ENCODE data around the gene ZNF516.

The ZNF516 gene

GRCh38 chr18:76492669-76493212, 2.3 kb downstream of the ZNF516 start:
- no peak for TF ChIP-seq EZH2 (IDR thresholded peaks at IDR 0.05; ENCODE audit: borderline replicate concordance, low read length)
- TF ChIP-seq CTCF (IDR thresholded peaks at IDR 0.05; ENCODE audit: low read length) = no peak
- no peaks in the 10 kb centered on the region for H4K20me1 ChIP-seq (ENCODE audit: insufficient read depth, low read length)
- H3K79me2 ChIP-seq (ENCODE audit: insufficient read depth, low read length) = peaks cover 19% of the 10 kb centered on the region
- no peaks in the 10 kb centered on the region for H3K36me3 ChIP-seq (ENCODE audit: insufficient read depth, low read length)
- no peaks in the 10 kb centered on the region for H3K27me3 ChIP-seq (ENCODE audit: insufficient read depth, low read length)
- no peaks in the 10 kb centered on the region for H3K9me3 ChIP-seq (ENCODE audit: low read length)
- no peaks in the 10 kb centered on the region for H3F3A ChIP-seq (ENCODE audit: insufficient read depth, low read length)
- H3K4me2 ChIP-seq (ENCODE audit: low read length) = peak overlapping the region; percentile 80
- H3K4me3 ChIP-seq (ENCODE audit: low read depth, low read length, poor library complexity, severe bottlenecking) = peak overlapping the region; percentile 94
- 0 out of 2 replicates have a peak overlapping the region, but pooled peaks have one; percentile 48 for H2AFZ ChIP-seq (ENCODE audit: low read length)
- H3K4me1 ChIP-seq (ENCODE audit: insufficient read depth, low read length, severe bottlenecking) = peaks cover 45% of the 10 kb centered on the region
- H3K9me2 ChIP-seq (ENCODE audit: low read depth, low read length) = no peaks in the 10 kb centered on the region
- peak overlapping the region; percentile 72 for H3K9ac ChIP-seq (ENCODE audit: low read length)
- peak overlapping the region; percentile 92 for H3K27ac ChIP-seq (ENCODE audit: low read depth, low read length, poor library complexity, severe bottlenecking)

- no peaks in the 10 kb centered on the region for H3K36me3 ChIP-seq (ENCODE audit: insufficient read depth, low read length)
- no peaks in the 10 kb centered on the region for H4K20me1 ChIP-seq (ENCODE audit: insufficient read depth, low read length)
- peaks cover 25% of the 10 kb centered on the region for H3K79me2 ChIP-seq (ENCODE audit: insufficient read depth, low read length)
- peak overlapping the region; percentile 94 for H3K4me3 ChIP-seq (ENCODE audit: low read depth, low read length, poor library complexity, severe bottlenecking)
- H3K27me3 ChIP-seq (ENCODE audit: insufficient read depth, low read length) = no peaks in the 10 kb centered on the region
- H3F3A ChIP-seq (ENCODE audit: insufficient read depth, low read length) = no peaks in the 10 kb centered on the region
- peak overlapping the region; percentile 80 for H3K4me2 ChIP-seq (ENCODE audit: low read length)
- TF ChIP-seq EZH2 (IDR thresholded peaks at IDR 0.05; ENCODE audit: borderline replicate concordance, low read length) (no peak), CTCF (IDR thresholded peaks at IDR 0.05; ENCODE audit: low read length) (no peak)
- H3K9ac ChIP-seq (ENCODE audit: low read length) = peak overlapping the region; percentile 72
- H3K9me3 ChIP-seq (ENCODE audit: low read length) = no peaks in the 10 kb centered on the region
- H2AFZ ChIP-seq (ENCODE audit: low read length) = 0 out of 2 replicates have a peak overlapping the region, but pooled peaks have one; percentile 38
- H3K9me2 ChIP-seq (ENCODE audit: low read depth, low read length) = no peaks in the 10 kb centered on the region
- H3K27ac ChIP-seq (ENCODE audit: low read depth, low read length, poor library complexity, severe bottlenecking) = peak overlapping the region; percentile 92
- H3K4me1 ChIP-seq (ENCODE audit: insufficient read depth, low read length, severe bottlenecking) = peaks cover 51% of the 10 kb centered on the region
Observed at GRCh38 chr18:76491776-76492668, 3.0 kb downstream of the ZNF516 start.

- peaks cover 57% of the 10 kb centered on the region for H3K4me1 ChIP-seq (ENCODE audit: insufficient read depth, low read length, severe bottlenecking)
- H3K27ac ChIP-seq (ENCODE audit: low read depth, low read length, poor library complexity, severe bottlenecking) = peak overlapping the region; percentile 92
- no peaks in the 10 kb centered on the region for H3K27me3 ChIP-seq (ENCODE audit: insufficient read depth, low read length)
- peak overlapping the region; percentile 94 for H3K4me3 ChIP-seq (ENCODE audit: low read depth, low read length, poor library complexity, severe bottlenecking)
- H3K9me3 ChIP-seq (ENCODE audit: low read length) = no peaks in the 10 kb centered on the region
- no peak overlapping the region for H2AFZ ChIP-seq (ENCODE audit: low read length)
- H3K9me2 ChIP-seq (ENCODE audit: low read depth, low read length) = no peaks in the 10 kb centered on the region
- no peak for TF ChIP-seq CTCF (IDR thresholded peaks at IDR 0.05; ENCODE audit: low read length)
- no peak for TF ChIP-seq EZH2 (IDR thresholded peaks at IDR 0.05; ENCODE audit: borderline replicate concordance, low read length)
- H4K20me1 ChIP-seq (ENCODE audit: insufficient read depth, low read length) = no peaks in the 10 kb centered on the region
- H3F3A ChIP-seq (ENCODE audit: insufficient read depth, low read length) = no peaks in the 10 kb centered on the region
- H3K9ac ChIP-seq (ENCODE audit: low read length) = peak overlapping the region; percentile 72
- peak overlapping the region; percentile 80 for H3K4me2 ChIP-seq (ENCODE audit: low read length)
- H3K36me3 ChIP-seq (ENCODE audit: insufficient read depth, low read length) = no peaks in the 10 kb centered on the region
- H3K79me2 ChIP-seq (ENCODE audit: insufficient read depth, low read length) = peaks cover 31% of the 10 kb centered on the region
Observed at GRCh38 chr18:76491473-76491775, 3.6 kb downstream of the ZNF516 start.

Measured in OCI-LY1 (cell line).